ENCODE measurements around the gene RANBP17.

RANBP17 gene

GRCh38 chr5:171102877-171103610 is 241.2 kb downstream of the RANBP17 start:
- H3K4me1 ChIP-seq = no peaks in the 10 kb centered on the region
- H3K27me3 ChIP-seq (ENCODE audit: control insufficient read depth, insufficient read depth, low read length) = no peaks in the 10 kb centered on the region
- no peak overlapping the region for H3K4me2 ChIP-seq (ENCODE audit: low read length)
- no peaks in the 10 kb centered on the region for H3K36me3 ChIP-seq (ENCODE audit: control insufficient read depth, insufficient read depth, low read length)
- TF ChIP-seq CTCF (IDR thresholded peaks at IDR 0.05) = no peak
- H2AFZ ChIP-seq = no peak overlapping the region
- peaks cover 2% of the 10 kb centered on the region for H3K79me2 ChIP-seq
- no peak overlapping the region for H3K9ac ChIP-seq
- no peak overlapping the region for H3K27ac ChIP-seq
- no peak overlapping the region for H3K4me3 ChIP-seq (ENCODE audit: low read depth, low read length)
- H3K9me3 ChIP-seq (ENCODE audit: control insufficient read depth, low read length) = no peaks in the 10 kb centered on the region

GRCh38 chr5:171107669-171108068 is 245.9 kb downstream of the RANBP17 start:
- no peaks in the 10 kb centered on the region for H3K27me3 ChIP-seq (ENCODE audit: control insufficient read depth, insufficient read depth, low read length)
- TF ChIP-seq CTCF (IDR thresholded peaks at IDR 0.05) = no peak
- no peaks in the 10 kb centered on the region for H3K9me3 ChIP-seq (ENCODE audit: control insufficient read depth, low read length)
- H3K4me1 ChIP-seq = no peaks in the 10 kb centered on the region
- no peaks in the 10 kb centered on the region for H3K36me3 ChIP-seq (ENCODE audit: control insufficient read depth, insufficient read depth, low read length)
- H3K9ac ChIP-seq = no peak overlapping the region
- no peak overlapping the region for H2AFZ ChIP-seq
- H3K4me3 ChIP-seq (ENCODE audit: low read depth, low read length) = no peak overlapping the region
- no peaks in the 10 kb centered on the region for H3K79me2 ChIP-seq
- no peak overlapping the region for H3K4me2 ChIP-seq (ENCODE audit: low read length)
- H3K27ac ChIP-seq = no peak overlapping the region

- Histone ChIP-seq H2AFZ (no peak overlapping the region), H3K9ac (no peak overlapping the region), H3K27ac (no peak overlapping the region), H3K4me2 (ENCODE audit: low read length) (no peak overlapping the region), H3K79me2 (no peaks in the 10 kb centered on the region), H3K4me3 (ENCODE audit: low read depth, low read length) (no peak overlapping the region), H3K9me3 (ENCODE audit: control insufficient read depth, low read length) (no peaks in the 10 kb centered on the region), H3K27me3 (ENCODE audit: control insufficient read depth, insufficient read depth, low read length) (no peaks in the 10 kb centered on the region), H3K4me1 (no peaks in the 10 kb centered on the region), H3K36me3 (ENCODE audit: control insufficient read depth, insufficient read depth, low read length) (no peaks in the 10 kb centered on the region)
- no peak for TF ChIP-seq CTCF (IDR thresholded peaks at IDR 0.05)
Observed at GRCh38 chr5:171115519-171115918, 253.7 kb downstream of the RANBP17 start.

- no peak overlapping the region for H3K4me3 ChIP-seq (ENCODE audit: low read depth, low read length)
- no peak for TF ChIP-seq CTCF (IDR thresholded peaks at IDR 0.05)
- H3K27me3 ChIP-seq (ENCODE audit: control insufficient read depth, insufficient read depth, low read length) = no peaks in the 10 kb centered on the region
- H3K79me2 ChIP-seq = no peaks in the 10 kb centered on the region
- H3K27ac ChIP-seq = no peak overlapping the region
- H3K9ac ChIP-seq = no peak overlapping the region
- H3K36me3 ChIP-seq (ENCODE audit: control insufficient read depth, insufficient read depth, low read length) = no peaks in the 10 kb centered on the region
- no peak overlapping the region for H3K4me2 ChIP-seq (ENCODE audit: low read length)
- no peak overlapping the region for H2AFZ ChIP-seq
- H3K9me3 ChIP-seq (ENCODE audit: control insufficient read depth, low read length) = no peaks in the 10 kb centered on the region
- no peaks in the 10 kb centered on the region for H3K4me1 ChIP-seq
Observed at GRCh38 chr5:171116719-171117118, 254.9 kb downstream of the RANBP17 start.
